HepG2 (cell line): ENCODE measurements around the gene MEIOB. TPM values are rescaled to one million over a fixed set of nuclear protein-coding genes. Genes with fewer than 3 reads are reported as not detected.

ENCODE experiments used
- ARID4A ChIP-seq: sonication (generic); formaldehyde crosslinking; IDR thresholded peaks from 2 replicates; pipeline ENCODE4 v1.5.0; 2020; ENCODE audit warnings: mild to moderate bottlenecking, missing genetic modification reagents, borderline replicate concordance
- CHCHD3 ChIP-seq: sonication (generic); formaldehyde crosslinking; IDR thresholded peaks from 2 replicates; pipeline ENCODE4 v1.8.0; 2022; ENCODE audit warnings: mild to moderate bottlenecking, missing genetic modification reagents, moderate library complexity
- ELF1 ChIP-seq: sonication (generic); formaldehyde crosslinking; IDR thresholded peaks from 2 replicates; pipeline ENCODE4 v1.4.0; 2020; ENCODE audit warnings: missing genetic modification reagents
- FOXP4 ChIP-seq: sonication (generic); formaldehyde crosslinking; IDR thresholded peaks from 2 replicates; pipeline ENCODE4 v1.4.0; 2020; ENCODE audit warnings: missing genetic modification reagents
- GMEB1 ChIP-seq: sonication (generic); formaldehyde crosslinking; IDR thresholded peaks from 2 replicates; pipeline ENCODE4 v1.5.1; 2020; ENCODE audit warnings: missing genetic modification reagents, mild to moderate bottlenecking, borderline replicate concordance
- HNRNPK ChIP-seq: fragments of 200-400 bp; formaldehyde crosslinking; IDR thresholded peaks from 2 replicates; pipeline ENCODE4 v1.6.1; 2018; ENCODE audit warnings: low read length, low read depth, moderate library complexity, mild to moderate bottlenecking; ENCODE audit not compliant: poor library complexity, severe bottlenecking
- NFYC ChIP-seq: IDR thresholded peaks from 2 replicates; pipeline ENCODE4 v1.6.1; 2016; ENCODE audit warnings: missing genetic modification reagents, missing compliant biosample characterization
- PAX8 ChIP-seq: sonication (generic); formaldehyde crosslinking; IDR thresholded peaks from 2 replicates; pipeline ENCODE4 v1.8.0; 2022; ENCODE audit warnings: mild to moderate bottlenecking, missing genetic modification reagents, borderline replicate concordance
- SNAI1 ChIP-seq: sonication (generic); formaldehyde crosslinking; IDR thresholded peaks from 2 replicates; pipeline ENCODE4 v1.5.0; 2020; ENCODE audit warnings: mild to moderate bottlenecking, missing genetic modification reagents, borderline replicate concordance
- TCF12 ChIP-seq, 2 experiments: fragments of 450-650 bp in 1 of 2; sonication (generic) in 1 of 2; formaldehyde crosslinking in 1 of 2; IDR thresholded peaks; 2 replicates each; pipeline versions ENCODE4 v1.6.1 to v1.8.0; 2017 to 2022; ENCODE audit warnings: antibody characterized with exemption in 1 of 2, mild to moderate bottlenecking in 1 of 2, missing genetic modification reagents in 1 of 2, moderate library complexity in 1 of 2
- ZNF598 ChIP-seq: sonication (generic); formaldehyde crosslinking; IDR thresholded peaks from 2 replicates; pipeline ENCODE4 v1.5.1; 2020; ENCODE audit warnings: mild to moderate bottlenecking, missing genetic modification reagents, borderline replicate concordance
- ZNF816 ChIP-seq: sonication (generic); formaldehyde crosslinking; IDR thresholded peaks from 2 replicates; pipeline ENCODE4 v1.8.0; 2022; ENCODE audit warnings: missing genetic modification reagents, mild to moderate bottlenecking, borderline replicate concordance
- polyA plus RNA-seq, 8 experiments: library from polyadenylated mRNA; depleted of rRNA in 3 of 8; stranded (reverse) in 7 of 8; unstranded in 1 of 8; fragments of >200 nt; fragmentation: Illumina TruSeq in 4 of 8; extraction: Trizol in 4 of 8; gene quantifications; 2 replicates each; pipeline versions ENCODE4 v1.2.1 to v1.2.3, GENCODE V29; 2011 to 2016; ENCODE audit warnings: low read depth in 4 of 8, missing spikeins in 1 of 8, mixed read lengths in 1 of 8; ENCODE audit not compliant: insufficient read depth in 1 of 8
- total RNA-seq, 5 experiments: library from RNA; depleted of rRNA; stranded (reverse); fragments of >200 nt; fragmentation: Illumina TruSeq; extraction: Trizol; gene quantifications; 2 replicates each; pipeline ENCODE4 v1.2.3, GENCODE V29; 2016; ENCODE audit warnings: low read depth in 1 of 5
- TF ChIP-seq, protein P1 (sequence below): sonication (generic); formaldehyde crosslinking; IDR thresholded peaks from 2 replicates; pipeline ENCODE4 v1.4.0; 2020; ENCODE audit warnings: missing genetic modification reagents

MEIOB gene
- total and polyA plus RNA-seq, 2 of the 13 experiments (the other 11 are each of a cell fraction or from before 2014, with no cell fraction given), result 0.17 TPM; not detected in 1

DNA sequence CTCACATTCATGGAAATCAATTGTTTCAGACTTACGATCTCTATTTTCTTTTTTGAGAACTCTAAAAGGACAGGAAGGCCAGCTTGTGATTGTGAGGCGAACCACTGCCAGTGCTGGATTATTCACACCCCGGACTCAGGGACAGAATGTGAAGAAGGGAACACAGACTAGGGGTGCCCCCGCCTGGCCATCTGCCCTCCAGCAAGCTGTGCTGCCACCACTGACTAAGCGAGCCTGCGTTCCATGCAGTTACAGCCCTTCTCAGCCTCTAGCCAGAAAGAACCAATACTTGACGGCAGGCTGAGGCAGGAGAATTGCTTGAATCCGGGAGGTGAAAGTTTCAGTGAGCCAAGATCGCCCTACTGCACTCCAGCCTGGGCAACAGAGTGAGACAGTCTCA is 48.1 kb downstream of the MEIOB start (continued):
- TF ChIP-seq ARID4A (CRISPR knock-in tag) (peak; percentile 60; the same call in 1 of the 2 replicates), TCF12 (IDR thresholded peaks at IDR 0.05) (no peak), TCF12 (CRISPR knock-in tag; IDR thresholded peaks at IDR 0.05) (no peak), CHCHD3 (no peak), PAX8 (CRISPR knock-in tag) (no peak), ZNF598 (CRISPR knock-in tag) (no peak), GMEB1 (no peak), ELF1 (CRISPR knock-in tag) (0 out of 2 replicates have a peak, but pooled peaks have one; percentile 13), ZNF816 (no peak), SNAI1 (CRISPR knock-in tag) (no peak), NFYC (CRISPR knock-in tag) (0 out of 2 replicates have a peak, but pooled peaks have one; percentile 20), HNRNPK (no peak), FOXP4 (CRISPR knock-in tag) (no peak)
- TF ChIP-seq, protein P1, sequence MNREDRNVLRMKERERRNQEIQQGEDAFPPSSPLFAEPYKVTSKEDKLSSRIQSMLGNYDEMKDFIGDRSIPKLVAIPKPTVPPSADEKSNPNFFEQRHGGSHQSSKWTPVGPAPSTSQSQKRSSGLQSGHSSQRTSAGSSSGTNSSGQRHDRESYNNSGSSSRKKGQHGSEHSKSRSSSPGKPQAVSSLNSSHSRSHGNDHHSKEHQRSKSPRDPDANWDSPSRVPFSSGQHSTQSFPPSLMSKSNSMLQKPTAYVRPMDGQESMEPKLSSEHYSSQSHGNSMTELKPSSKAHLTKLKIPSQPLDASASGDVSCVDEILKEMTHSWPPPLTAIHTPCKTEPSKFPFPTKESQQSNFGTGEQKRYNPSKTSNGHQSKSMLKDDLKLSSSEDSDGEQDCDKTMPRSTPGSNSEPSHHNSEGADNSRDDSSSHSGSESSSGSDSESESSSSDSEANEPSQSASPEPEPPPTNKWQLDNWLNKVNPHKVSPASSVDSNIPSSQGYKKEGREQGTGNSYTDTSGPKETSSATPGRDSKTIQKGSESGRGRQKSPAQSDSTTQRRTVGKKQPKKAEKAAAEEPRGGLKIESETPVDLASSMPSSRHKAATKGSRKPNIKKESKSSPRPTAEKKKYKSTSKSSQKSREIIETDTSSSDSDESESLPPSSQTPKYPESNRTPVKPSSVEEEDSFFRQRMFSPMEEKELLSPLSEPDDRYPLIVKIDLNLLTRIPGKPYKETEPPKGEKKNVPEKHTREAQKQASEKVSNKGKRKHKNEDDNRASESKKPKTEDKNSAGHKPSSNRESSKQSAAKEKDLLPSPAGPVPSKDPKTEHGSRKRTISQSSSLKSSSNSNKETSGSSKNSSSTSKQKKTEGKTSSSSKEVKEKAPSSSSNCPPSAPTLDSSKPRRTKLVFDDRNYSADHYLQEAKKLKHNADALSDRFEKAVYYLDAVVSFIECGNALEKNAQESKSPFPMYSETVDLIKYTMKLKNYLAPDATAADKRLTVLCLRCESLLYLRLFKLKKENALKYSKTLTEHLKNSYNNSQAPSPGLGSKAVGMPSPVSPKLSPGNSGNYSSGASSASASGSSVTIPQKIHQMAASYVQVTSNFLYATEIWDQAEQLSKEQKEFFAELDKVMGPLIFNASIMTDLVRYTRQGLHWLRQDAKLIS (CRISPR knock-in tag), result no peak
